ENCODE measurements around the gene HSPA1L. TPM values are rescaled to one million over a fixed set of nuclear protein-coding genes. Genes with fewer than 3 reads are reported as not detected.
"Not testable (repeated sequence)": the region's sequence is repeated elsewhere in the genome, so short reads cannot be mapped to it uniquely, and the experiment has no call there.

The HSPA1L gene
- total RNA-seq: 0.86 and 0.97 TPM in 2 replicates

GRCh38 chr6:31815025-31815838 is at the start of gene HSPA1L, which contains the start of gene HSPA1A:
Gene HSPA1L (minus strand): TSS chr6:31815283. CDS start chr6:31811972, 3,311 bp downstream.
Gene HSPA1A (plus strand): TSS chr6:31815543. CDS start chr6:31815757, 214 bp downstream.
- peak; percentile 97 for DNase-seq (ENCODE audit: low read depth)
- no peak for TF ChIP-seq CTCF (IDR thresholded peaks at IDR 0.05; ENCODE audit: insufficient read depth, low read depth, low read length)
- H3K4me3 ChIP-seq (ENCODE audit: low read depth, low read length): peak within 1 kb of the TSS; percentile 76

GRCh38 chr6:31864818-31865204 is 49.7 kb upstream of the HSPA1L start:
- no peak for DNase-seq (ENCODE audit: low read depth)
- TF ChIP-seq CTCF (IDR thresholded peaks at IDR 0.05; ENCODE audit: insufficient read depth, low read depth, low read length): no peak
- no peak overlapping the region for H3K4me3 ChIP-seq (ENCODE audit: low read depth, low read length)

GRCh38 chr6:31864123-31864562 is 49.1 kb upstream of the HSPA1L start:
- DNase-seq (ENCODE audit: low read depth): not testable (repeated sequence)

GRCh38 chr6:31862344-31863235 is 47.5 kb upstream of the HSPA1L start, which contains the start of gene NEU1:
Gene NEU1 (minus strand): TSS chr6:31862821. CDS start chr6:31862776, 45 bp downstream.
- peak within 1 kb of the TSS; percentile 83 for H3K4me3 ChIP-seq (ENCODE audit: low read depth, low read length)
- peak; percentile 100 for DNase-seq (ENCODE audit: low read depth)
- no peak for TF ChIP-seq CTCF (IDR thresholded peaks at IDR 0.05; ENCODE audit: insufficient read depth, low read depth, low read length)

More at GRCh38 chr6:31864123-31864562, 49.1 kb upstream of the HSPA1L start:
- H3K4me3 ChIP-seq (ENCODE audit: low read depth, low read length): peak overlapping the region; percentile 83

GRCh38 chr6:31861919-31862343 is 46.8 kb upstream of the HSPA1L start:
- H3K4me3 ChIP-seq (ENCODE audit: low read depth, low read length): peak overlapping the region; percentile 75
- no peak for DNase-seq (ENCODE audit: low read depth)
- TF ChIP-seq CTCF (IDR thresholded peaks at IDR 0.05; ENCODE audit: insufficient read depth, low read depth, low read length): no peak

- TF ChIP-seq CTCF (IDR thresholded peaks at IDR 0.05; ENCODE audit: insufficient read depth, low read depth, low read length): no peak
- no peak for DNase-seq (ENCODE audit: low read depth)
- no peak overlapping the region for H3K4me3 ChIP-seq (ENCODE audit: low read depth, low read length)
These were observed 46.1 kb upstream of the HSPA1L start for GRCh38 chr6:31861150-31861549.

GRCh38 chr6:31860349-31860748 is 45.3 kb upstream of the HSPA1L start:
- DNase-seq (ENCODE audit: low read depth): no peak
- no peak overlapping the region for H3K4me3 ChIP-seq (ENCODE audit: low read depth, low read length)
- TF ChIP-seq CTCF (IDR thresholded peaks at IDR 0.05; ENCODE audit: insufficient read depth, low read depth, low read length): no peak

All from fibroblast of villous mesenchyme (primary cell).